ENCODE results near the gene COX7B.
"Not testable (repeated sequence)": the region's sequence is repeated elsewhere in the genome, so short reads cannot be mapped to it uniquely, and the experiment has no call there.

GRCh38 chrX:77945031-77945430 lies 45.8 kb downstream of the COX7B start:
- not testable (repeated sequence) for TF ChIP-seq CTCF (IDR thresholded peaks at IDR 0.05; ENCODE audit: low read length); EZH2 (optimal IDR thresholded peaks at IDR 0.05; ENCODE audit: low read depth, low read length)

Data from MM.1S (cell line).